Measurements from ENCODE around the gene CRPPA. TPM values are rescaled to one million over a fixed set of nuclear protein-coding genes. Genes with fewer than 3 reads are reported as not detected.
"Not testable (repeated sequence)": the region's sequence is repeated elsewhere in the genome, so short reads cannot be mapped to it uniquely, and the experiment has no call there.

CRPPA gene
- total and polyA plus RNA-seq, 8 donors = 0.28 to 11.0 (median 0.82) TPM

DNA sequence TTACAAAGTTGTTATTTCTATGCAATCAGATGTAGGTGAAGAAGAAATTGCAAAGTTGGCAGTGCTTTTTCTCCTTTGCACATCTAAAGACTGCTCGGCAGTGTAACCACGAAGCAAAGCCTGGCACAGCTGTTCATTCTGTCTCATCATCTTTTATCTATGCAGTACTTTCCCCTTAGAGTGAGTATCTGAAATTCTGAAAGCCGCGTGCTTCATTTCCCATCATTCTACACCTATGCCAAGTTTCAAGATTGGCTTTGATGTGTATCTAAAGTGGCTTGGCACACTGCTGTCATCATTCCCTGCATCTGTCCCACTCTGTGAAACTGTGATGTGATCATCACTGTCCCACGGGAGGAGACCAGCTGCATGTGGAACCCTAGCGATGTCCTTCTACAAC is 29.0 kb upstream of the CRPPA start:
- H3K4me3 ChIP-seq = no peak overlapping the region
- no peak for TF ChIP-seq CTCF (IDR thresholded peaks at IDR 0.05)
- TF ChIP-seq POLR2A (IDR thresholded peaks at IDR 0.05) = no peak
- no peak for TF ChIP-seq POLR2AphosphoS5 (IDR thresholded peaks at IDR 0.05)
- no peak for TF ChIP-seq EP300 (IDR thresholded peaks at IDR 0.05)
- H3K36me3 ChIP-seq = no peaks in the 10 kb centered on the region
- H3K9me3 ChIP-seq = no peaks in the 10 kb centered on the region
- 88 to 93% (median 89%) methylated on average over 6 of the region's 6 CpGs for WGBS, 5 donors
- no peak overlapping the region for H3K27ac ChIP-seq
- intact Hi-C loops (cut with DNase I; ENCODE audit: low total_unique reads) = no loop called here
- no peaks in the 10 kb centered on the region for H3K27me3 ChIP-seq
- DNase-seq = no peak
- H3K4me1 ChIP-seq = no peaks in the 10 kb centered on the region

- H3K27ac ChIP-seq = no peak overlapping the region
- no peaks in the 10 kb centered on the region for H3K36me3 ChIP-seq
- H3K4me1 ChIP-seq = no peaks in the 10 kb centered on the region
- no peak overlapping the region for H3K4me3 ChIP-seq
- TF ChIP-seq POLR2AphosphoS5 (IDR thresholded peaks at IDR 0.05) = no peak
- TF ChIP-seq EP300 (IDR thresholded peaks at IDR 0.05) = no peak
- no peak for TF ChIP-seq CTCF (IDR thresholded peaks at IDR 0.05)
- TF ChIP-seq POLR2A (IDR thresholded peaks at IDR 0.05) = no peak
- H3K27me3 ChIP-seq = no peaks in the 10 kb centered on the region
- H3K9me3 ChIP-seq = no peaks in the 10 kb centered on the region
- 41 to 64% (median 42%) methylated on average over 1 of the region's 1 CpG for WGBS, 5 donors
- no peak for DNase-seq
- intact Hi-C loops (cut with DNase I; ENCODE audit: low total_unique reads) = no loop called here
Observed at GRCh38 chr7:16447876-16448275, 26.5 kb upstream of the CRPPA start.

DNA sequence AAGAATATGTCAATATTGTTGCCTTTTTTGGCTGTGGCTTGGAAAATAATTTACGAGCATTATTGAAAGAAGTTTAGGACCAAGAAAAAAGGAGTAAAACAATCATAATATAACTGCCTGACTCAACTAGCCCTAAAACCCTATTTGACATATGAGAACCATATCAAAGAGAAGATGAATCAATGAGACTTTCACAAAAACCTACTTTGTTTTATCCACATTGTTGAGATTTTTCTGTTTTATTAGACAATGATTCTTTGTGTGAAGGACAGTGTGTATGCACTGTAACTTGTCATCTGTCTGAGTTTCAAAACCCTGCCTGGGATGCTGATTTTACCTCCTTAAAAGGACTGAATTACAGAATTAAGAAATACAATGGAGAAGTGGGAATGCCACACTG is 25.2 kb upstream of the CRPPA start:
- no peaks in the 10 kb centered on the region for H3K9me3 ChIP-seq
- H3K4me3 ChIP-seq = no peak overlapping the region
- no peaks in the 10 kb centered on the region for H3K4me1 ChIP-seq
- H3K27me3 ChIP-seq = no peaks in the 10 kb centered on the region
- DNase-seq = no peak
- no peak for TF ChIP-seq CTCF (IDR thresholded peaks at IDR 0.05)
- TF ChIP-seq POLR2AphosphoS5 (IDR thresholded peaks at IDR 0.05) = no peak
- no peak for TF ChIP-seq EP300 (IDR thresholded peaks at IDR 0.05)
- WGBS, 5 donors = 24 to 68% (median 43%) methylated on average over 1 of the region's 1 CpG
- no peak overlapping the region for H3K27ac ChIP-seq
- intact Hi-C loops (cut with DNase I; ENCODE audit: low total_unique reads) = no loop called here
- no peaks in the 10 kb centered on the region for H3K36me3 ChIP-seq

GRCh38 chr7:16443871-16444270 is 22.5 kb upstream of the CRPPA start:
- H3K4me1 ChIP-seq; H3K27me3 ChIP-seq; intact Hi-C loops (cut with DNase I; ENCODE audit: low total_unique reads); H3K9me3 ChIP-seq; H3K36me3 ChIP-seq; DNase-seq; H3K27ac ChIP-seq; H3K4me3 ChIP-seq: not testable (repeated sequence)
- 89 to 100% (median 92%) methylated on average over 2 of the region's 2 CpGs for WGBS, 5 donors

DNA sequence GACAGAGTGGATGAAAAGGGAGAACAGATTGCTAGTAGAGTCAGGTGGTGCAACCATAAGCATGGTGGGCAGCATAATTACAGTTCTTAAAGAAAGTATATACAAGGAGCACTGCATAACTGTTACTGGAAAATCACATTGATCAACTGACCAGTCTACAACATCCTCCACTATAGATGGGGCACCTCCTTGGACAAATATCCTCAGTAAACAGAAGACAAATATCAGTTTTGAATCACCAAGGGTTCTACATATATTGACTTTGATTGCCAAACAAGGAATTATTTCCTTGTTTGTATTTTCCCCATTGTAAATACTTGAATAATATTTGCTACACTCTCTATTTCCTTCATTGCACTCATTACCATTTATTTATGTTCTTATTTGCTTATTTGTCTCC is 17.6 kb upstream of the CRPPA start:
- no peak overlapping the region for H3K27ac ChIP-seq
- TF ChIP-seq POLR2AphosphoS5 (IDR thresholded peaks at IDR 0.05) = peak in 1 of 3 donors; percentile 48
- TF ChIP-seq EP300 (IDR thresholded peaks at IDR 0.05) = no peak
- H3K27me3 ChIP-seq = no peaks in the 10 kb centered on the region
- no peaks in the 10 kb centered on the region for H3K9me3 ChIP-seq
- no peak for DNase-seq
- no peaks in the 10 kb centered on the region for H3K4me1 ChIP-seq
- intact Hi-C loops (cut with DNase I; ENCODE audit: low total_unique reads) = no loop called here
- H3K4me3 ChIP-seq = no peak overlapping the region
- no peaks in the 10 kb centered on the region for H3K36me3 ChIP-seq

DNA sequence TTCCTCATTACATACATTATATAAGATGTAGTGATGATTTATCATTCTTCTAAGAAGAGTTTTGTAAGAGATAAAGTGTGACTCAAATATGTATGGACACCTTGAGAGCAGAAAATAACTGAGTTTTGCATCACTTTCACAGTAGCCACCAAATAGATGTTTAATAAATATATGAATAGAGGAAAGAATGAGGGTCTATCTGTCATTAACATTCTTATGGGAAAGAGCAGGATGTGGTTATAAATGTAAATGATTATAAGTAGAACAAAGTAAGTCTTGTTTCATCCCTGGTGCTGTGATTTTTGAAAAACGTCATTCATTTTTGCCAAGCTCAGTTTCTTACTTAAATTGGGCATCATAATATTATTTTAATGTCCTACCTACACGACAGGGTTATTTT is 15.0 kb upstream of the CRPPA start:
- Histone ChIP-seq H3K27me3 (no peaks in the 10 kb centered on the region), H3K4me3 (no peak overlapping the region), H3K27ac (no peak overlapping the region), H3K9me3 (no peaks in the 10 kb centered on the region), H3K36me3 (no peaks in the 10 kb centered on the region), H3K4me1 (no peaks in the 10 kb centered on the region)
- WGBS, 5 donors = 75 to 82% (median 80%) methylated on average over 2 of the region's 2 CpGs
- no peak for TF ChIP-seq POLR2A (IDR thresholded peaks at IDR 0.05)
- no peak for TF ChIP-seq EP300 (IDR thresholded peaks at IDR 0.05)
- TF ChIP-seq POLR2AphosphoS5 (IDR thresholded peaks at IDR 0.05) = no peak
- no peak for TF ChIP-seq CTCF (IDR thresholded peaks at IDR 0.05)
- intact Hi-C loops (cut with DNase I; ENCODE audit: low total_unique reads) = no loop called here
- DNase-seq = no peak
